Keratinocyte (primary cell): Measurements from ENCODE around the gene THOC6.

Experiments
- CTCF ChIP-seq, 3 experiments: IDR thresholded peaks in 1 of 3; conservative IDR thresholded peaks in 1 of 3; optimal IDR thresholded peaks in 1 of 3; 2 replicates in 2 of 3; 3 replicates in 1 of 3; pipeline versions ENCODE3 to v1.5.1; 2011; ENCODE audit warnings: low read length in 3 of 3, mild to moderate bottlenecking in 3 of 3, moderate library complexity in 2 of 3, control low read depth in 1 of 3, inconsistent platforms in 1 of 3; ENCODE audit not compliant: insufficient read depth in 2 of 3; ENCODE audit errors: extremely low read depth in 1 of 3
- EZH2 ChIP-seq: IDR thresholded peaks from one replicate; pipeline ENCODE4 v1.6.1; 2012; ENCODE audit warnings: inconsistent platforms, mild to moderate bottlenecking, low read length, moderate library complexity

- TF ChIP-seq CTCF (optimal IDR thresholded peaks at IDR 0.05 in 1 of 3, IDR thresholded peaks at IDR 0.05 in 1 of 3, conservative IDR thresholded peaks at IDR 0.05 in 1 of 3; ENCODE audit: extremely low read depth in 1 of 3, insufficient read depth in 2 of 3, low read length in 3 of 3) = no peak
- TF ChIP-seq EZH2 = no peak
Measured at GRCh38 chr16:3015865-3016521, 7.8 kb upstream of the THOC6 start.
